AML-193 (cell line): ENCODE data around the gene SPATA33.
"Not testable (repeated sequence)": the region's sequence is repeated elsewhere in the genome, so short reads cannot be mapped to it uniquely, and the experiment has no call there.

ENCODE experiments used
- DNase-seq, 2 experiments: peaks; one replicate each; lab custom pipeline; 2025; lab: John Stamatoyannopoulos, UW

Gene SPATA33

GRCh38 chr16:89664238-89664637 lies 6.6 kb downstream of the SPATA33 start:
- not testable (repeated sequence) for DNase-seq

GRCh38 chr16:89667000-89667399 lies 9.4 kb downstream of the SPATA33 start:
- DNase-seq: not testable (repeated sequence)

DNA sequence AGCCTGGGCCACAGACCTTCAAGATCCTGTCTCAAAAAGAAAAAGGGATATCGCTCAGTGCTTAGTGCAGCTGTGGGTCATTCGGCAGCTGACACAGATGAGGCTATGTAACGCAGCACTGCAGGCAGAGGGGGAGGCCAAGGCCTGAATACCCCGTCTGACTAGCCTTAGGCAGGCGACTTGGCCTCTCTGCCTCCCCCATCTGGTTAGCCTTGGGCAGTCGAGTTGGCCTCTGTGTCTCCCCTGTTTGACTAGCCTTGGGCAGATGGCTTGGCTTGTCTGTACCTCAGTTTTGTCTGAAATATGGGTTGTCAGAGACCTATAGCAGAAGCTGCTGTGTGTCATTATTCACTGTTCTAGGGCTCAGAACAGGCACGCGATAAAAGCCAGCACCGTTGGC lies 10.0 kb downstream of the SPATA33 start:
- no peak for DNase-seq

GRCh38 chr16:89668790-89669158 lies 11.1 kb downstream of the SPATA33 start:
- DNase-seq: no peak

GRCh38 chr16:89669755-89670154 lies 12.1 kb downstream of the SPATA33 start:
- DNase-seq: no peak

DNA sequence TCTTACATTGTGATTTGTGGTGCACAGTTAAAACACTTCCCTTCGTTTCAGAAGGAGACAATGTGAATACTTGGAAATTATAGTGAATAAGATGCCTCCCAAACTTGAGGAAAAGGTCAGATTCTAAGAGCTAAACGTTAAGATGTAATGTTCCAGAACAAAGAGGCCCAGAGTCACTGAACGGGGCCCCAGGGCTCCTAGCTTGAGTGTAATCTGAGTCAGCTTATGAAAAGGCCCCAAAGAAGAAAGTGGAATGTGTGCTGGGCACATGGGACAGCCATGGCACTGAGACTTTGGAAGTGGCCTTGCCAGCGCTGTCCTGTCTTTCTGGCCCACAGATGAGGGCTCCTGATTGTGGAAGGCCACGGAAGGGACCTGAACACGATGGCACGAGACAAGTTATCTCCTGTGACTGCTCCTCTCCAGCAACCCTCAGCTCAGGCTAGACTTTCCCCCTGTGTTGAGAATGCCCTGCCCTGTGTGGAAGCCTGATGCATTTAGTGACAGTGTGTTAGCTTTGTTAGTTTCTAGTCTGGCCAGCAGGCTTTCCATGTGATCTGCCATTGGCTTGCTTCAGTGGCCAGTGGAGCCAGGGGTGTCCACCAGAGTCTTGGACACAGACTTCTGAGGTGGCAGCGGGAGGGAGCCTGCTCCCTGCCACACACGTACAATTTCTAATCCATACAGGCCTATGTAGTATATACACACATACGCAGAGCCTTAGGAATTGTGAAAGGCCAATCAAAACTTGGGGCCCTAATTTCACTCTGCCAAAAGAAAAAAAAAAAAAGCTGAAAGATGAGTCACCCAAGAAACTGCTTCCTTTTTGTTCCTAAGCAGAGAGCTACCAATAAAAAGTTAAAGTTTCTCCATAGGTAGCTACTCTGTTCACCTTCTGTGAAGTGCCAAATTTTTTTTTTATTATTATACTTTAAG lies 13.1 kb downstream of the SPATA33 start:
- DNase-seq: peak; percentile 22 to 37

- DNase-seq: not testable (repeated sequence)
These were observed 13.9 kb downstream of the SPATA33 start for GRCh38 chr16:89671565-89671964.

- no peak for DNase-seq
These were observed 14.7 kb downstream of the SPATA33 start for GRCh38 chr16:89672177-89672941.

GRCh38 chr16:89678258-89678657 lies 20.6 kb downstream of the SPATA33 start:
- DNase-seq: no peak

- DNase-seq: no peak
These were observed 28.3 kb downstream of the SPATA33 start for GRCh38 chr16:89685916-89686315.

DNA sequence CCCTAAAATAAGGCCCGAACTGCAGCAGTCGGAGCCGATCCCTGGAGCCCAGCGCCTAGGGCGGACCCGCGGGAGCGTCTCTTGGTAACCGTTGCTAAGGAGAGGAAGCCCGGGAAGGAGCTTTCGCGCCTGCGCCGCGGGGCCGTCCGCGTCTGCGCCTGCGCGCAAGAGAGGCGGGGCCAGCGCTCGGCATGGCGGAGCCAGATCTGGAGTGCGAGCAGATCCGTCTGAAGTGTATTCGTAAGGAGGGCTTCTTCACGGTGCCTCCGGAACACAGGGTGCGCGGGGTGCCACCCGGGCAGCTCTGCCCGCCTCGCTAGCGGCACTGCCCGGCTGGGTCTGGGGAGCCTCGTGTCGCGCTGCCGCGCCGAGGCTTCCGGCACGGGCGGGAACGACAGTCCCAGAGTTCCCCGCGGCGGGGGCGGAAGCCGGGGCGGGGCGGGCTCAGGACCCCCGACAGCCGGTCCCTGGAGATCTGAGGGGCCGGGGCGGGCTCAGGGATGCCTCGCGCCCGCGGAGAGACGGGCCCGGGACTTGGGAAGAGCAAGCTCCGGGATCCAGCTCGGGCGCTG lies 29.0 kb downstream of the SPATA33 start, which contains the start of gene CDK10:
Gene CDK10, plus strand, starts transcription at position 170 of the 572 bp plus-strand sequence. Its CDS starts 22 bp downstream, at position 192.
- peak; percentile 64 to 75 for DNase-seq

DNA sequence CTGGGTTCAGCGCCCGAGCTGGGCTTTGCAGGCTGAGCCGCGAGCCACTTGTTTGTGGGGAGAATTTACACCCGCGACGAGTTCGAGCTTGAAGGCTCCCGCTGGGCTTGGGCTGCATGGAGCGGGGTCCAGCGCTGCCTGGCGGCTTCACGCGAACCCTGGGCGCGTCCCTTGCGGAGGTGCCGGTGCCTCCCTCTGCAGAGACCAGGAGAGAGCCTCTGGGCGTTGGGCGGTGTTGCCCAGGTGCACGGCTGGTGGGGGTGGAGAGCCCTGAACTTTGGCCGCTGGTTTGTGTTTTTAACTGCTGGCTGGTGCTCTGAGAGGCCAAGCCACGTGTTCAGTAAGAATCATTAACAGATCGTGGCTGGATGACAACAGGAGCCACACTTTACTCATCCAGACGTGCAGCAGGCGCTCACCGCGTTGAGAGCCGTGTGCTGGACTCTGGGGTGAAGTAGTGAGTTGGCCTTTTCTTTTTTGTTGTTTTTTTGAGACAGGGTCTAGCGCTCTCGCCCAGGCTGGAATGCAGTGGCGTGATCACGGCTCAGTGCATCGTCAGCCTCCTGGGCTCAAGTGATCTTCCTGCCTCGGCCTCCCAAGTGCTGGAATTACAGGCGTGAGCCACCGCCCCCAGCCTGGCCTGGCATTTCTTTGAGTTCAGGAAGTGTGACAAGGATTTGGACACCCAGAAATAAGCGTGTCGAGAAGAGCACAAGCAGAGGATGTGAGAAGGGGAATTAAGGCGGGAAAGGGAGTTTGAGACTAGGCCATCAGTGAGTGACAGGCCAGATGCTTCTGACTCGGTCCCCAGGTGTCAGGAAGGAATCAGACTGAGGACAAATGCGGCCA lies 29.7 kb downstream of the SPATA33 start:
- DNase-seq: no peak

DNA sequence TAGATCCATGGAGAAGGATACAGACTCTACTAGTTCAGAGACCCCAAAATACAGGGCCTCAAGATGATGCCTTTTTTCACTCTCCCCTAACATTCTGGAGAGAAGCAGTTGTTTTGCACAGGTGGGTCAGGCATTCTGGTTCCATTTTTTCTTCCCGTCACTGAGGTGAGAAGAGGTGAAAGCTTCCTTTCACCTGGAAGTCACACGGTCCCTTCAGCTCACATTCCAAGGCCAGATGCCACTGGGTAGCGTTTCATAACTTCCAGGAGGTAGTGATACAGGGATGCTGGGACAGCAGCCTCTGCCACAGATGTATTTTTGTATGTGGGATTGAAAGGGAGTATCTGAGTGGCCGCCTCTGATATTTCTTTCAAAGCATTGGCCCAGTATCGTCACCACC lies 30.8 kb downstream of the SPATA33 start:
- no peak for DNase-seq

GRCh38 chr16:89689142-89689541 lies 31.5 kb downstream of the SPATA33 start:
- no peak for DNase-seq

GRCh38 chr16:89689621-89690020 lies 32.0 kb downstream of the SPATA33 start:
- DNase-seq: not testable (repeated sequence)

GRCh38 chr16:89690392-89690901 lies 32.8 kb downstream of the SPATA33 start:
- no peak for DNase-seq

- DNase-seq: no peak
These were observed 33.8 kb downstream of the SPATA33 start for GRCh38 chr16:89691231-89691985.

- no peak for DNase-seq
These were observed 34.4 kb downstream of the SPATA33 start for GRCh38 chr16:89691986-89692569.

DNA sequence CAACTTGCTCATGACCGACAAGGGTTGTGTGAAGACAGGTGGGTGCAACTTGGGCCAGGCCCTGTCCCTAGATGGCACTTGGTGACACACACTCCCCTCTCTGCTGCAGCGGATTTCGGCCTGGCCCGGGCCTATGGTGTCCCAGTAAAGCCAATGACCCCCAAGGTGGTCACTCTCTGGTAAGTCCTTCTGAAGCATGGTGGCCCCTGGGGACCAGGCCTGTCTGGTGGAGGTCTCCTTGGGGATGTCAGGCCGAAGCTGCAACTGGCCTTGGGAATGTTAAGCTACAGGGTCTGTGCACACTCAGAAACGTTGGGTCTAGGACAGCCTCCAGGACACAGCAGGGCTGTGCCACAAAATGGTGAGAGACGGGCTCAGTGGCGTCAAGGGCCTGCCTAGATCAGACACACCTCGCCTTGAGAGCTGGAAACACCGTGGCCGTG lies 35.7 kb downstream of the SPATA33 start:
- DNase-seq: no peak
